ENCODE results near the gene BTF3. TPM values are rescaled to one million over a fixed set of nuclear protein-coding genes. Genes with fewer than 3 reads are reported as not detected.
A peak's percentile ranks its signal among the peaks of the same experiment; 100 is the strongest.
"Not testable (repeated sequence)": the region's sequence is repeated elsewhere in the genome, so short reads cannot be mapped to it uniquely, and the experiment has no call there.

The BTF3 gene
- total RNA-seq, 3 donors from 2014 or later, result 460 to 520 (median 486) TPM

- Histone ChIP-seq H3K36me3 (ENCODE audit: low read depth) (no peaks in the 10 kb centered on the region), H3K9me3 (no peaks in the 10 kb centered on the region), H3K4me1 (ENCODE audit: low read depth) (peaks cover 9% of the 10 kb centered on the region), H3K4me3 (no peak overlapping the region)
- DNase-seq (peak; percentile 62 to 81 (median 77)), ATAC-seq (peak; percentile 79)
- peak; percentile 85 for TF ChIP-seq CTCF (IDR thresholded peaks at IDR 0.05)
- intact Hi-C loops (cut with DNase I, micrococcal nuclease), result loop anchor here (5.0 to 10.0 kb wide), 3 partner anchors 157 to 234 kb away; no protein-coding TSS in a partner anchor
These were observed 46.8 kb upstream of the BTF3 start for GRCh38 chr5:73451224-73452130.

- ATAC-seq (no peak), DNase-seq (no peak)
- Histone ChIP-seq H3K4me3 (no peak overlapping the region), H3K4me1 (ENCODE audit: low read depth) (peaks cover 9% of the 10 kb centered on the region), H3K9me3 (no peaks in the 10 kb centered on the region), H3K36me3 (ENCODE audit: low read depth) (no peaks in the 10 kb centered on the region)
- no peak for TF ChIP-seq CTCF (IDR thresholded peaks at IDR 0.05)
- intact Hi-C loops (cut with DNase I, micrococcal nuclease), result loop anchor here (5.0 to 10.0 kb wide), 3 partner anchors 157 to 235 kb away; no protein-coding TSS in a partner anchor
These were observed 46.0 kb upstream of the BTF3 start for GRCh38 chr5:73452215-73452614.

- intact Hi-C loops (cut with DNase I, micrococcal nuclease), result loop anchor here (5.0 to 10.0 kb wide), 3 partner anchors 160 to 237 kb away; no protein-coding TSS in a partner anchor
- peak; percentile 77 for TF ChIP-seq CTCF (IDR thresholded peaks at IDR 0.05)
- peak in 1 of 3 donors; percentile 74 for DNase-seq
- H3K9me3 ChIP-seq, result no peaks in the 10 kb centered on the region
- peak; percentile 86 for ATAC-seq
- H3K4me3 ChIP-seq, result no peak overlapping the region
- H3K36me3 ChIP-seq (ENCODE audit: low read depth), result no peaks in the 10 kb centered on the region
- H3K4me1 ChIP-seq (ENCODE audit: low read depth), result peaks cover 9% of the 10 kb centered on the region
These were observed 43.7 kb upstream of the BTF3 start for GRCh38 chr5:73454379-73455036.

GRCh38 chr5:73456462-73456861 lies 41.8 kb upstream of the BTF3 start:
- not testable (repeated sequence) for H3K4me1 ChIP-seq (ENCODE audit: low read depth); DNase-seq; H3K9me3 ChIP-seq; ATAC-seq; H3K36me3 ChIP-seq (ENCODE audit: low read depth); H3K4me3 ChIP-seq
- intact Hi-C loops (cut with DNase I, micrococcal nuclease), result loop anchor here in 1 of 2 donors (10.0 kb wide), 1 partner anchor 162 kb away; no protein-coding TSS in a partner anchor

GRCh38 chr5:73459366-73459765 lies 38.9 kb upstream of the BTF3 start:
- ATAC-seq (no peak), DNase-seq (no peak)
- intact Hi-C loops (cut with DNase I, micrococcal nuclease), result loop anchor here in 1 of 2 donors (10.0 kb wide), 1 partner anchor 165 kb away; no protein-coding TSS in a partner anchor
- H3K9me3 ChIP-seq, result no peaks in the 10 kb centered on the region
- no peak for TF ChIP-seq CTCF (IDR thresholded peaks at IDR 0.05)
- H3K4me1 ChIP-seq (ENCODE audit: low read depth), result no peaks in the 10 kb centered on the region
- no peaks in the 10 kb centered on the region for H3K36me3 ChIP-seq (ENCODE audit: low read depth)
- H3K4me3 ChIP-seq, result no peak overlapping the region

GRCh38 chr5:73460133-73460532 lies 38.1 kb upstream of the BTF3 start:
- no peak overlapping the region for H3K4me3 ChIP-seq
- intact Hi-C loops (cut with DNase I, micrococcal nuclease), result no loop called here
- no peaks in the 10 kb centered on the region for H3K4me1 ChIP-seq (ENCODE audit: low read depth)
- no peaks in the 10 kb centered on the region for H3K9me3 ChIP-seq
- TF ChIP-seq CTCF (IDR thresholded peaks at IDR 0.05), result no peak
- ATAC-seq (no peak), DNase-seq (no peak)
- H3K36me3 ChIP-seq (ENCODE audit: low read depth), result no peaks in the 10 kb centered on the region
